NCI-H774 (cell line): ENCODE measurements around the gene CGNL1.

Experiments
- DNase-seq: peaks from one replicate; lab custom pipeline; 2025; lab: John Stamatoyannopoulos, UW

CGNL1 gene

DNA sequence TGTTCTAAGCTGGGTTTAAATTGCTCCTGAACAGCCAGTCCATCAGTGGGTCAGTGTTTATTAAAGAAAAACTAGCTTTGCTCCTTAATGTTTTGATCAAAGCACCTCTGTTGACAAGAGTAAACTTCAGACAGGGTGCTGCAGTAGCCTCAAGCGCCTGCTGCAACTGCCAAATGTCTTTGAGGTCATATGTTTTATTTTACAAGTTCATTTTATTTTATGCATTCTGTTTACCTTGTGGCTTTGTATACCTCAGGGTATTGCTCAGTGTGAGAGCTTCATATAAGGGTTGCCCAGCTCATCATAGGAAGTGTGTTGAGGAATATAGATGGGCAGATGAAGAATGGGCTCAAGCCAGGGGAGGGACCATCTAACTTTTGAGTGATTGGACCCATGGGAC lies 223.9 kb downstream of the CGNL1 start:
- DNase-seq, result no peak
